NCI-H187 treated with DMSO at 0.1 percent for 48 hours (cell line): ENCODE measurements around the gene AMIGO3.
"Not testable (repeated sequence)": the region's sequence is repeated elsewhere in the genome, so short reads cannot be mapped to it uniquely, and the experiment has no call there.

Experiments
- DNase-seq: peaks from one replicate; lab custom pipeline; 2025; lab: John Stamatoyannopoulos, UW

Gene AMIGO3, protein sequence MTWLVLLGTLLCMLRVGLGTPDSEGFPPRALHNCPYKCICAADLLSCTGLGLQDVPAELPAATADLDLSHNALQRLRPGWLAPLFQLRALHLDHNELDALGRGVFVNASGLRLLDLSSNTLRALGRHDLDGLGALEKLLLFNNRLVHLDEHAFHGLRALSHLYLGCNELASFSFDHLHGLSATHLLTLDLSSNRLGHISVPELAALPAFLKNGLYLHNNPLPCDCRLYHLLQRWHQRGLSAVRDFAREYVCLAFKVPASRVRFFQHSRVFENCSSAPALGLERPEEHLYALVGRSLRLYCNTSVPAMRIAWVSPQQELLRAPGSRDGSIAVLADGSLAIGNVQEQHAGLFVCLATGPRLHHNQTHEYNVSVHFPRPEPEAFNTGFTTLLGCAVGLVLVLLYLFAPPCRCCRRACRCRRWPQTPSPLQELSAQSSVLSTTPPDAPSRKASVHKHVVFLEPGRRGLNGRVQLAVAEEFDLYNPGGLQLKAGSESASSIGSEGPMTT

GRCh38 chr3:49719214-49719884 is at the start of gene AMIGO3:
TSS of gene AMIGO3 (minus strand) at chr3:49719684. CDS start at chr3:49719465, 219 bp downstream.
- peak; percentile 68 for DNase-seq

DNA sequence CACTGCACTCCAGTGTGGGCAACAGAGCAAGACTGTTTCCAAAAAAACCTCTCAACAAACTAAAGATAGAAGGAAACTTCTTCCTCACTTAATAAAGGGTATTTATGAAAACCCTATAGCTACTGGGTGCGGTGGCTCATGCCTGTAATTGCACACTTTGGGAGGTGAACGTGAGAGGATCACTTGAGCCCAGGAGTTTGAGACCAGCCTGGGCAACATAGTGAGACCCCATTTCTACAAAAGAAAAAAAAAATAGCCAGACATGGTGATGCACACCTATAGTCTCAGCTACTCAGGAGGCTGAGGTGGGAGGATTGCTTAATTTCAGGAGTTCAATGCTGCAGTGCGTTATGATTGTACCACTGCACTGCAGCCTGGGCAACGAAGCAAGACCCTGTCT is 44.5 kb upstream of the AMIGO3 start:
- no peak for DNase-seq

GRCh38 chr3:49761661-49762060 is 42.2 kb upstream of the AMIGO3 start:
- no peak for DNase-seq

DNA sequence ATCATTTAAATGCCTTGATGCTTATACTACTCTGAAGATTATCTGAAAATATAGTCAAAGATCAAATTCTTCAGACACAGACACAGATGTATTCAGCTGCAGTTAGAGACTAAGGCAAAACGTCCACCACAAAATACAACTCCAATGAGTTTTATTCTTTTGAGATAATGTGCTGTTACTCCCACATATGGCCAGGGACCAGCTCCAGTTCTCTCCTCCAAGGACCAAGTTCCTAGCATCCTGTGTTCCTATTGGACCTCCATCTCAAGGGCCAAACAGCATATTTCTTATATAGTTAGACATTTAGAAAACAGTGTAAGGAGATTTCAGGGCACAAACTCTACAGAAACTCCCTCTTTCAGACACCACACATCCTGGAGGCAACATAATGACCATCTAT is 39.7 kb upstream of the AMIGO3 start:
- DNase-seq = no peak

DNA sequence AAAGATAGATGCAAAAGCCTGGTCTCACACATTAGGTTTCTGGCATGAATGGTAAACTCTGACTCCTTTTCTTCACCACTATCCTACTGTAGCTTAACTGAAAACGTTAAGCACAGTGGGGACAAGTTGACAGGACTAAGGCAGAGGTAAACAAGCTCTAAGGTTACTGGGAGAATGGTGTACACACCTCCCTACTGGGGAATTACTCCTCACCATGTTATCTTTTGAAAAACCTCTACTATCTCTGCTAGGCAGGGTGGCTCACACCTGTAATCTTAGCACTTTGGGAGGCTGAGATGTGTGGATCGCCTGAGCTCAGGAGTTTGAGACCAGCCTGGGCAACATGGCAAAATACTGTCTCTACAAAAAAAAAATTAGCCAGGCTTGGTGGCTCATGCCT is 37.7 kb upstream of the AMIGO3 start:
- DNase-seq = no peak

DNA sequence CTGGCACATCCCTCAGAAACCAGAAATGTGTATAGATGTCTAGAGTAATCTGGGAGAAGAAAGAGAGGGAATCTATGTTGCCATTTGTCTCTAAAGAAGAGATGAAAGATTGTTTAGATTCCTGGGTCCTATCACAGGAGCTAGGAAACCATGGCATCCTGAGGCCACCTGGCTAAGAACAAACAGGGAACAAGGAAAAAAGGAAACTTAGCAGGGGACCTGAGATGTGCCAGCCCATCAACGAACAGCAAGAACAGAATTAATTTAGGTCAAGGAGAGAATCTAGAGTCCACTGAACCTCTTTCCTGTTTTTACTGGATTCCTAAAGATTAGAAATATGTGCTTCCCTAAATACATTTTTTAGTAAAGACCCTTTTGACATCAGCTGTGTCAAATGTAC is 36.6 kb upstream of the AMIGO3 start:
- no peak for DNase-seq

DNA sequence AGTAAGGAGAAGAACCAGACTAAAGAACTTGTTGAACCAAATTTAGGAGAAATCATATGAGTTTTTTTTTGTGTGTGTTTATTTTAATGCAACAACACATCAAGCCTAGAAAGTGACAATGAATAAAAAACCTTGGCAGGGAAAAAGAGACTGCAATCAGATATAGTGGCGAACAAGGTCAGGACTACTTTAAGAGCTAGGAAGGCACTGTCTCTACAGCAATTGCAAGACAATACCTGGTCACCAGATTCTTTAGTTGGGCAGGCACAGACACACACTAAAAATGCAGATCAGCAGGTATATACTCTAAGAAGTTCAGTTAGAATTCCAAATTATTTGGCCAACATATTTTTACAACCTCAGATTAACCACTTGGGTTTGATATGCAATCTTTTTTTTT is 35.1 kb upstream of the AMIGO3 start:
- no peak for DNase-seq

- DNase-seq = no peak
Measured at GRCh38 chr3:49751501-49751900, 32.0 kb upstream of the AMIGO3 start.

DNA sequence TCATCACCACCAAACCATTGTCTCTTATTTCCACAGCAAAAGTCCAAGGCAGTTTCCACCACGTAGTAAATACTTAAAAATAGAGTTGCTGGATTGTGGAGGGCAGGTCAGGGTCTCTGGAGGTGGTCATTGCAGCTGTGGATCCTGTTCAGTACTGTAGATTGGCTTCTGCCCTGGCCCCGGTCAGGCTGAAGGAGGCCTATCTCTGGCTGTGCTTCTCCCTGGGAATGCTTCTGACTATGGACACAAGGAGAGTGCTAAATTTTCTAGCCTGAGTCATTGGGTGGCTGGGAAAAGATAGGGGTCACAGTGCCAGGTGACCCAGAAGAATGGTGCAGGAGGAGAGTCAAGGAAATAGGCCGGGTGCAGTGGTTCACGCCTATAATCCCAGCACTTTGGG is 30.6 kb upstream of the AMIGO3 start:
- no peak for DNase-seq

- DNase-seq = not testable (repeated sequence)
Measured at GRCh38 chr3:49748874-49749273, 29.4 kb upstream of the AMIGO3 start.

DNA sequence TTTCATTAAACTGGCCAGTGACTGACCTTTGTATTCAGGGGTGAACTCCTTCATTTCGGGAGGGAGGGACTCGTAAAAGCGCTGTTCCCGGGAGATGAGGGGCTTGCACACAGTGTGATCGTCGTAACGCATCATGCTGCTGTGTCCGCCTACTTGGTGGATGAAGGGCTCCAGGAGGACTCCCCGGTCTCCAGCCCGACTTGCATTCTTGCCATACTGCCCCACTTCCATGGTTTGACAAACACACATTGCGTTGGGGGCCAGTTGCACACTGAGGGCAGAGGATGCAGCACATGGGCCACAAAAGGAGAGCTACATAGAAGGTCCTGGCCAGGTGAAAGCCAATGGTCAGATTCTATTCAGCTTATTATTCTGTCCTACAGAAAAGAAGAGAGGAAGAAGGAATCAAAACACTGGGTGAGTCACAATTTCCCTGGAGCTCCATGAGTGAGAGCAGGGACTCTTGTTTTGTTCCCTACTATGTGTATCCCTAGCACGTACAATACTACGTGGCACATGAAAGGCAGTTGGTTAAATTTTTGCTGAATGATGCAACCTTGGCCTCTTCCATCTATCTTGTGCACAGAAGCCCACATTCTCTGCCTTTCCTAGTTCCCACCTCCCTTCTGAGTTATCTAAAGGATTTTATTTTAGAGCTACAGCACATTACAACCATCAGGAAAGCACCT is 28.5 kb upstream of the AMIGO3 start:
- no peak for DNase-seq

DNA sequence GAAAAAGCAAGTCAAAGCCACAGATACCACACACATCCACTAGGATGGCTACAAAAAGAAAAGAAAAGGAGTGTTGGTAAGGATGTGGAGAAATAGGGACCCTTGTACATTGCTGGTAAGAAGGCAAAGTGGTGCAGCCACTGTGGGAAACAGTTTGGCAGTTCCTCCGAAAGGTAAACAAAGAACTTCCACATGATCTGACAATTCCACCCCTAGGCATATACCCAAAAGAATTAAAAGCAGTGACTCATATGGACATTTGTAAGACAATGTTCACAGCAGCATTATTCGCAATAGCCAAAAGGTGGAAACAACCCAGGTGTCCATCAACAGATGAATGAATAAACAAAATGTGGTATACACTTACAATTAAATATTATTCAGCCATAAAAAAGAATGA is 26.5 kb upstream of the AMIGO3 start:
- DNase-seq = no peak

DNA sequence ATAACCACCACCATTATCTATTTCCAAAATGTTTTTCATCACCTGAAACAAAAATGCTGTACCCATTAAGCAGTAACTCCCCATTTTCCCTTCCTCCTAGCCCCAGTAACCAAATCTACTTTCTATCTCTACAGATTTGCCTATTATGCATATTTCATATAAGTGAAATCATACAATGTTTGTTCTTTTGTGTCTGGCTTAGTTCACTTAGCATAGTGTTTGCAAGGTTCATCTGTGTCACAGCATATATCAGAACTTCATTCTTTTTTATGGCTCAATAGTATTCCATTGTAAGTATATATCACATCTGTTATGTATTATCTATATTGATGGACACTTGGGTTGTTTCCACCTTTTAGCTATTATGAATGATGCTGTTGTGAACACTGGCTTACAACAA is 20.9 kb upstream of the AMIGO3 start:
- DNase-seq = no peak

- DNase-seq = no peak
Measured at GRCh38 chr3:49738067-49738713, 18.7 kb upstream of the AMIGO3 start.

- DNase-seq = no peak
Measured at GRCh38 chr3:49734752-49735151, 15.3 kb upstream of the AMIGO3 start.

- DNase-seq = no peak
Measured at GRCh38 chr3:49733551-49733950, 14.1 kb upstream of the AMIGO3 start.

DNA sequence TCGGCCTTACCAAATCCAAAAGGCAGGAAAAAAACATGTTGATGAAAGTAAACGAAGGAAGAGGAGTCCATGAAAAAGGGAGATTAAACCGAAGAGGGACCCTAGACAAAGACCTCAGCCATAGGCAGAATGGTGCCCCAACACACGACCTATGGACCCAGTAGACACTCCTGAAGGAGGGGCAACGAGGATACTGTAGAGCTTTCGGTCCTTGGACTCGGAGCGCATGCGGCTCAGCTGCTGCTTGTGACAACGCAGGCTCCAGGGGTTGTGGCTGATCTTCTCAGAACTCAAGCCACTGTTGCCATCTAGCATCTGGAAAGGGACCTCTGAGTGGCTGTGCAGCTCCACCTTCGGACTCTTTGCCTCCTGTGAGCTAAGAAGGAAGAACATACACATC is 13.1 kb upstream of the AMIGO3 start:
- DNase-seq = no peak

DNA sequence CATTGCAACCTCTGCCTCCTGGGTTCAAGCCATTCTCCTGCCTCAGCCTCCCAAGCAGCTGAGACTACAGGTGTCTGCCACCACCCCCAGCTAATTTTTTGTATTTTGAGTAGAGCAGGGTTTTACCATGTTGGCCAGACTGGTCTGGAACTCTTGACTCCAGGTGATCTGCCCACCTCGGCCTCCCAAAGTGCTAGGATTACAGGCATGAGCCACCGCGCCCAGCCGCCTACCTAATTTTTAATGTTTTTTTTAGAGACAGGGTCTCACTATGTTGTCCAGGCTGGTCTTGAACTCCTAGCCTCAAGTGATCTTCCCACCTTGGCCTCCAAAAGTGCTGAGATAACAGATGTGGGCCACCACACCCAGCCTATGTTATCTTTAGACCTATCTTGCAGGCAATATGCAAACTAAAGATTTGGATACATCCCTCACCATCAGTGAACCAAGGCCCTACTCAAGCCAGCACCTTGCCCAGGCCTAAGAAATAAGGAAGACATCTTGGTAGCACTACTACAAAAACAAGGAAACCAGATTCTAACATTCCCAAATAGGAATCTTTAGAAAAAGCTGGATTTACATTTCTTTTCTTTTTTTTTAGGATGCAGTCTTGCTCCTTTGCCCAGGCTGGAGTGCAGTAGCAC is 10.6 kb upstream of the AMIGO3 start:
- no peak for DNase-seq

DNA sequence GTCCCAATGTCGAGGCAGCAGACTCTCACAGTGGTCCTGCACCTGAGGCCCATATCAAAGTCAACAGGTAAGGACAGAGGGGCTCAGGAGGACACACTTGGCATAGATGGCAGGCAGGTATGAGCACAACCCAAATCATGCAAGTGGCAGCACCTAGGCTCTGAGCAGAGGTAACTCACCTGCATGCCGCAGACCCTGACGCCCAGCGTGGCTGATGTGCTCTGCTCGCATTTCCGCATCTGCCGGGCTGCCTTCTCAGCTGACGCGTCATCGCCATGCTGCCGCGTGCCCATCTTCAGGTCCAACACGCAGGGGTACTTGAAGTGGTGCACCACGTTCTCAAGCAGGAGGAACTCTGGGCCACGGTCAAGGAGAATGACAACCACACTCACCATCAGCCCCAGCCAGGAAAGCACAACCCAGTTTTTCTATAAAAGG is 8.5 kb upstream of the AMIGO3 start:
- DNase-seq = no peak

GRCh38 chr3:49727154-49727923 is 7.9 kb upstream of the AMIGO3 start:
- DNase-seq = no peak
